GM18861 (cell line): Measurements from ENCODE around the gene SPPL3.
"Not testable (repeated sequence)": the region's sequence is repeated elsewhere in the genome, so short reads cannot be mapped to it uniquely, and the experiment has no call there.

Source experiments
- ATAC-seq: cut with Tn5 transposase; IDR thresholded peaks from one replicate; pipeline ENCODE4 v1.9.1; 2021; ENCODE audit not compliant: unreplicated experiment

The SPPL3 gene

DNA sequence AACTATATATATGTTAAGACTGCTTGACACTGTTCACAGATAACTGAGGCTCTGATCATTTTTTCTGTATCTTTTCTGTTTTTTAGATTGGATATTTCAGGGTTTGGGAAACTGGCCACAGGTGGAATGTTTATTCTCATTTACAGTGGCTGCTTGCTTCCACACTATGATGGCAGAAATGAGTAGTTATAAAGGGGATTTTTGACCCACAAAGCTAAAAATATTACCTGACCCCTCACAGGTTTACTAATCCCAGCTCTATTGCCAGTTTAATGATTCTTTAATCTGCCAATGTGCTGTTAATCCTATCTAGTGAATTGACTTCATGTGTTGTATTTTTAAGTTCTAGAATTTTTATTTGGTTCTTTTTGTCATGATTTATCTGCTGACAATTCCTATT lies 148.9 kb downstream of the SPPL3 start:
- no peak for ATAC-seq

DNA sequence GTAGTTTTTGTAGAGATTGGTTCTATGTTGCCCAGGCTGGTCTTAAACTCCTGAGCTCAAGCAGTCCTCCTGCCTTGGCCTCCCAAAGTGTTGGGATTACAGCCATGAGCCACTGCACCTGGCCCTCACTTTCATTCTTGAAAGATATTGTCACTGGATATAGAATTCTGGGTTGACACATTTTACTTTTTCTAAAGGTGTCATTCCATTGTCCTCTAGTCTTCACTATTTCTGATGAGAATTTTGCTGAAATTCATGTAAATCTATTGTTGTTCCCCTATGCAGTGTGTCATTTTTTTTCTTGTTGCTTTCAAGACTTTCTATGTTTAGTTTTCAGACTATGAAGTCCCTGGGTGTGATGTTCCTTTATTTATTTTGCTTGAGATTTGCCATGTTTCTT lies 149.4 kb downstream of the SPPL3 start:
- no peak for ATAC-seq

- ATAC-seq, result no peak
Measured at GRCh38 chr12:120751389-120751788, 152.8 kb downstream of the SPPL3 start.

DNA sequence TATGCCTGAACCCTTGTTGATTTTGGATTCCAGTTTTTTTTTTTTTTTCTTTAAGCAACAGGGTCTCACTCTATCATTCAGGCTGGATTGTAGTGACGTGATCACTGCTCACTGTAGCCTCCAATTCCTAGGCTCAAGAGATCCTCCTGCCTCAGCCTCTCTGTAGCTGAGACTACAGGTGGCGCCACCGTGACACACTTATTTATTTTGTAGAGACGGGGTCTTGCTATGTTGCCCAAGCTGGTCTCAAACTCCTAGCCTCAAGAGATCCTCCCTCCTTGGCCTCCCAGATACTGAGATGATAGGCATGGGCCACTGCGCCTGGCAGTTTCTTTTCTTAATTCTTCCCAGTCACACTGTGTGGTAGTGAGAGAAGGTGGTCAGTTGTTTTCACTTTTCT lies 153.4 kb downstream of the SPPL3 start:
- no peak for ATAC-seq

GRCh38 chr12:120749256-120749655 lies 154.9 kb downstream of the SPPL3 start:
- ATAC-seq, result no peak

- ATAC-seq, result no peak
Measured at GRCh38 chr12:120748242-120748641, 155.9 kb downstream of the SPPL3 start.

DNA sequence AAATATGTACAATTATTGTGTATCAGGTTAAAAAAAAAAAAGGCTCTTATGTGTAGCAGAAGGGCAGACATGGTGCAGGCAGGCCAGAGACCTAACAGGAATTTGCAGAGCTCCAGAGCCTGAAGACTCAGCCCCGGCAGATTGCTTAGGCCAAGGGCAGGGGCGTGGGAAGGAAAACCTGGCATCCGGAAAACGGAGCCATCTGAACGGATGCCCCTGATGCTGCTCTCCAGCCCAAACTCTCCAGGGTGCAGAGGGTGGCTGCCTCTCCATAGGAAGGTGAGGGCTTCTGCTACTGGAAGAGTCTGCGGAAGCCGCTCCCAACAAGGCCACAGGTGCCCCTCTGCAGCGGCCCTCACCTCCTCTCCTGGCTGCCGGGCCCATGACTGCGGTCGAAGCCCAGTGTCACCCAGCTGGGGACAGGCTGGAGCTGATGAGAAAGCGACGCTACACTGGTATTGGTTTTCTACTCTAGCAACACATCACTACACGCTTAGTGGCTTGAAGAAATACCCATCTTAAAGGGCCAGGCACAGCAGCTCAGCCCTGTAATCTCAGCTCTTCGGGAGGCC lies 159.2 kb downstream of the SPPL3 start:
- ATAC-seq, result no peak

- ATAC-seq, result no peak
Measured at GRCh38 chr12:120741476-120742421, 162.4 kb downstream of the SPPL3 start.

DNA sequence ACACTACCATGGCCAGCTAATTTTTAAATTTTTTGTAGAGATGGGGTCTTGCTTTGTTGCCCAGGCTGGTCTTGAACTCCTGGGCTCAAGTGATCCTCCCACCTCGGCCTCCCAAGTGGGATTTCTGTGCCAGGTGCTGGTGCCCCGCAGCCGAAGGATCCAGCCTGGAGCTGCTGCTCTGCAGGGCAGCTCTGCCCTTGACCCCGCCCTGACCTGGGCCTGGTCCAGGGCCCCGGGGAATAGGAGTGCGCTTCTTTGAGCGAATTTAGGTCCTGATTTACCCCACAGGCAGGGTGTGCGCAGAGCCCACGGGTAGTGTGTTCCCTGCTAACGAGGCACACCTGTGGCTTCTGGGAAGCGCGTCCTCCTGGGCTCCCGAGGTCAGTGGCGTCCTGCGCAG lies 163.3 kb downstream of the SPPL3 start:
- no peak for ATAC-seq

DNA sequence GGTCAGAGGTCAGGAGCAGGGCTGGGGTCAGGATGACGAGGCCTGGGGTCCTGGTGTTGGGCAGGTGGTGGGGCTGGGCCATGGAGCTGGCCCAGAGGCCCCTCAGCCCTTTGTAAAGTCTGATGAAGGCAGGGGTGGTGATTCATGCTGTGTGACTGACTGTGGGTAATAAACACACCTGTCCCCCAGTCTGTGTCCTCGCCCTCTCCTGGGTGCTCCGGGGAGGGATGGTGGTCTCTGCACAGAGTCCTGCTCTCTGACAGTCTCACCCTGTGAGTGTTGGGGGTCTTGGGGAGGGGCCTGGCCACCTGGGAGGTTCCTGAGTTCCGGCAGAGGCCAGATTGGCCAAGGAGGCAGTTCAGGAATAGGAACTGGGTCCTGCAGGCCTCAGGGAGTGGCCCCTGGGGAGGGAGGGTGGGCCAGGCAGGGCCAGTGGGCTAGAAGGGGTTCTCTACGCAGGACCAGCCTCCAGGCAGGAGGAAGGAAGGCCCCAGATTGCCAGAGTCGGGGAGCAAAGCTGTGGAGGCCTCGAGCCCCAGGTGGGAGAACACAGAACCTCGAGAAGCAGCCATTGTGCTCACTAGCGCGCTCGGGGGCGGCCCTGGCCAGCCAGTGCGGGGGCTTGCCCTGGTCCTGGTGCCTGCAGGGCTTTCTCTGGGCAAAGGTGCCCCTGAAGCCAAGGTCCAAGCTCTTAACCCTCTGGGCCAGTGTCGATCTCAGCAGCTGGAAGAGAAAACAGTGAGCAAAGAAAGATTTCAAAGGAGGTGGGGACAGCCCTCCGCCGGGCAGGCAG lies 164.1 kb downstream of the SPPL3 start:
- ATAC-seq, result no peak

GRCh38 chr12:120739031-120739762 lies 165.0 kb downstream of the SPPL3 start:
- no peak for ATAC-seq

DNA sequence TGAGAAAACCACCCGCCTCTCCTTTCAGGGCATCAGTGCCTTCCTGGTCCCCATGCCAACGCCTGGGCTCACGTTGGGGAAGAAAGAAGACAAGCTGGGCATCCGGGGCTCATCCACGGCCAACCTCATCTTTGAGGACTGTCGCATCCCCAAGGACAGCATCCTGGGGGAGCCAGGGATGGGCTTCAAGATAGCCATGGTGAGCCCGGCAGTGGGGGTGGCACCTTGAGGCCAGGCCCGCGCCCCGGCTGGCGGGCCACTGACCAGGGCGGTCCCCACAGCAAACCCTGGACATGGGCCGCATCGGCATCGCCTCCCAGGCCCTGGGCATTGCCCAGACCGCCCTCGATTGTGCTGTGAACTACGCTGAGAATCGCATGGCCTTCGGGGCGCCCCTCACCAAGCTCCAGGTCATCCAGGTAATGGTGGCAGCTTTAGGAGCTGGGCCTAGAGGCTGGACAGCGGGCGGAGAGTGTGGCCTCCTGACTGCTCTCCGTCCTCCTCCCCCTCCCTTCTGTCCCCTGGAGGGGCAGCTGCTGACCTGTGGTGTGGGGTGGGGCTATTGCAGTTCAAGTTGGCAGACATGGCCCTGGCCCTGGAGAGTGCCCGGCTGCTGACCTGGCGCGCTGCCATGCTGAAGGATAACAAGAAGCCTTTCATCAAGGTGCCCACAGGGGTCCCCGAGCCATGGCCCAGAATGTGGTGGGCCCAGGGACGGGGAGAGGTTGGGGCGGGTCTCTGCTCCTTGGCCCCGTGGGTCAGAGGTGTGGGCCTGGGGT lies 165.7 kb downstream of the SPPL3 start:
- no peak for ATAC-seq

DNA sequence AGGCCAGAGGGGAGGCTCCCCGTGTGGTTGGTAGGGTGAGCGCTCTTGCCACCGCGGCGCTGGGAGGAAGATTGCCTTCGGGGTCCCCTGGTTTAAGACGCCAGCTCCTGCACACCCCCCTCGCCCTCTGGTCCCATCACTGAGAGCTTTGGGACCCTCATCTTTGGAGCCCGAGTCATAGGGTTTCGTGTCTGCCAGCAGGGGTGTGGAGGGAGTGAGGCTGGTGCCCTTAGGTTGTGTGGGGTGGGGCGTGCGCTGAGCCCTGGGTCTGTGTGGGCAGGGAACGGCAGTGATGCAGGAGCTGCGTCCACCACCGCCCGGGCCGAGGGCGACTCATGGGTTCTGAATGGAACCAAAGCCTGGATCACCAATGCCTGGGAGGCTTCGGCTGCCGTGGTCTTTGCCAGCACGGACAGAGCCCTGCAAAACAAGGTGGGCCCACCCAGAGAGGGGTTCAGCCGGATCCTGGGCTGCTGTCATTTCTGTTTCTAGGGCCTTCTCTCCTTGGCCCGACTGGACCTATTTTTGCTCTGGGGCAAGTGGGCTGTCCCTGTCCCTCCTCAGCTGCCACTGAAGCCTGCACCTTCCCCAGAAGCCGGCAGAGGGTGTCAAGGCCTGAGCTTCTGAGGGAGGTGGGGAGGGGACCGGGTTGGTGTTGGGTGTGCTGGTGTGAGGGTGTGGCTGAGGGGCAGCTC lies 166.5 kb downstream of the SPPL3 start:
- no peak for ATAC-seq

- ATAC-seq, result no peak
Measured at GRCh38 chr12:120736404-120737331, 167.5 kb downstream of the SPPL3 start.

- no peak for ATAC-seq
Measured at GRCh38 chr12:120735181-120735580, 169.0 kb downstream of the SPPL3 start.

DNA sequence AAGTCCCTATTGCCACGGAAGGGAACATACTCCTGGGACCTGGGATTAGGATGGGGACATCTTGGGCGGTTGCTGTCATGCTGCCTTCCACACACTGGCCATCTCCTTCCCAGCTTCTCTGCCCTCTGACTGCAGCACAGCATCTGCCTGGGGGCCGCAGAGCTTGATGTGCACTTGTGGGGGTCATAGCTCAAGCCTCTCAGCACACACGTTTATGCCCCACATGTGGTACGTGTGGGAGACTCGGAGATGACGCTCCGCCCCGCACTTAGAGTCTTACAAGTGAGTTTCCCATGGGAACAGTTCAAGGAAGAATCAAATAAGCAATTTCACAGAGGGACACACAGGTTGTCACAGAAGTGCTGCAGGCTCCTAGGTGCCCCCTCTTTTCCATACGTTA lies 169.9 kb downstream of the SPPL3 start:
- ATAC-seq, result no peak

- ATAC-seq, result no peak
Measured at GRCh38 chr12:120733574-120733973, 170.6 kb downstream of the SPPL3 start.

- ATAC-seq, result not testable (repeated sequence)
Measured at GRCh38 chr12:120732198-120732597, 172.0 kb downstream of the SPPL3 start.

DNA sequence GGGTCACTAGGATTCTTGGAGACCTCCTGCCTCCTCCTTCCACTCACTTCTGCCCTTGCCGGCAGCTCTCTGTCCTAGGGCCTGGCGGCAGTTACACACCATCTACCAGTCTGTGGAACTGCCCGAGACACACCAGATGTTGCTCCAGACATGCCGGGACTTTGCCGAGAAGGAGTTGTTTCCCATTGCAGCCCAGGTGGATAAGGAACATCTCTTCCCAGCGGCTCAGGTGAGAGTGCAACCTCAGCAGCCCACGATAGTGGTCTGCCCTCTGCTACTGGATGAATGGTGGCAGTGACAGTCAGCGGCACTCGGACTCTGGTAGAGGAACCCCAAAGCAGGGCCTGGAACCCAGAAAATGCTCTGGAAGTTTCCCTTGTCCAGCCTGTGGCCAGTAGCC lies 177.2 kb downstream of the SPPL3 start:
- no peak for ATAC-seq
